Activated naive CD4-positive, alpha-beta T cell treated with anti-CD3 and anti-CD28 coated beads for 36 hours (primary cell): ENCODE measurements around the gene XIAP. TPM values are rescaled to one million over a fixed set of nuclear protein-coding genes. Genes with fewer than 3 reads are reported as not detected.
"Not testable (repeated sequence)": the region's sequence is repeated elsewhere in the genome, so short reads cannot be mapped to it uniquely, and the experiment has no call there.

Source experiments
- CTCF ChIA-PET: fragments of 350-600 bp; sonication (Branson Sonifier 250); formaldehyde crosslinking; loops from one replicate; lab custom pipeline; 2021; ENCODE audit warnings: antibody characterized with exemption; lab: Charles Lee
- DNase-seq: peaks from one replicate; pipeline ENCODE4 v3.0.0-alpha.2; 2020
- H3K27ac Mint-ChIP-seq: one replicate; pipeline ENCODE4 v1.8.0; 2021; ENCODE audit warnings: mild to moderate bottlenecking, mixed read lengths
- H3K27me3 Mint-ChIP-seq: one replicate; pipeline ENCODE4 v1.8.0; 2021; ENCODE audit warnings: low read depth, mixed read lengths
- H3K36me3 Mint-ChIP-seq: one replicate; pipeline ENCODE4 v1.8.0; 2021; ENCODE audit warnings: low read depth, mixed read lengths
- H3K4me1 Mint-ChIP-seq: one replicate; pipeline ENCODE4 v1.8.0; 2021; ENCODE audit warnings: low read depth, mixed read lengths
- H3K4me3 Mint-ChIP-seq: one replicate; pipeline ENCODE4 v1.8.0; 2021; ENCODE audit warnings: mild to moderate bottlenecking, moderate library complexity, mixed read lengths
- H3K9me3 Mint-ChIP-seq: one replicate; pipeline ENCODE4 v1.8.0; 2021; ENCODE audit warnings: mixed read lengths
- intact Hi-C: fragments of 100-400 bp; cut with micrococcal nuclease; formaldehyde crosslinking; loops from one replicate; pipeline ENCODE4 v1.15.1; 2023
- total RNA-seq, 2 experiments: library from RNA; stranded (reverse); gene quantifications; one replicate each; pipeline ENCODE4 v1.2.3, GENCODE V29; 2021

XIAP gene
- 10 to 100 TPM; 24.0 to 24.5 TPM for total RNA-seq

DNA sequence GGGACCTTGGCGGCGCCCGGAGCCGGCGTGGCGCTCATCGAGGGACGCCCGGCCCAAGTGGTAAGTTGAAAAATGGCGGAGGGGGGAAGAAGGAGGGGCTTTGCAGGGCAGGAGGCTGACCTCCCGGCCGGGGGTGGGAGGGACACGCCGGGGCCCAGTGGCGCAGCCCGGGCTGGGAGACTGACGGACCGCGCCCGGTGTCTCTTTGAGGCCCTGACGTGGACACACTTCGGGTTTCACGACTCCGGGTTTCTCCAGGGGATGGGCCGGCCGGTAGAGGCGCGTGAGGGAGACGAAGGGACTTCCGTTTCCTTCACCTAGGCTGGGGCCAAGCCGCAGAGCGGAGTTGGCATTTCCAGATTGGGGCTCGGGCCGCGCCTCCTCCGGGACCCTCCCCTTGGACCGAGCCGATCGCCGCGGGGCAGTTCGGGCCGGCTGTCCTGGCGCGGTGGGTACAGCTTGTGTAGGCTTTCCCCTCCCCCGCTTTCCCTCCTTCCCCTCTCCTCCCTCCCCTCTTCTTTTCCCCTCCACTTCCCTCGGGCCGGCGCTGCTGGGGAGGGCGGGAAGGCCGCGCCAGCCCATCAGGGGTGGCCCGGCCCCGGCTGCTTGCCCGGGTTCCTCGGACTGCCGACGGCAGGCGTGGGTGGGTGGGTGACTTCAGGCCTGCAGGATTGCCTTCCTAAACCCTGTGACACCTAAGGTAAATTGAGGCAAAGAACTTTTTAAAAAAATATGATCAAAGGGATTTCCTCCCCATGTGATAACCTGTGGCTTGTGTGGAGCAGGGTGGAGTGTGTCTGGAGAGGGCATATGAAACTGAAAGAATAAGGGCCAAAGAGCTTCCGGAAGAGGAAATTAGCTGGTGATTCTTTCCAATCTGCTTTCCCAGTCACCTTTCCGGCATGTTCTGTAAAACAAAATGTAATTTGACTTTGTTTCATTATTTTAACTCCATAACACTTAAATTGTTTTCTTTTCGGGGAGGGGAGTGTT is at the start of gene XIAP:
XIAP (plus strand) TSS at position 208 of the 993 bp plus-strand sequence. CDS start 25,610 bp downstream, outside the sequence.
- Mint-ChIP-seq H3K27me3 (peaks cover 2% of the 10 kb centered on the region), H3K27ac (peak within 1 kb of the TSS; percentile 92), H3K9me3 (no peaks in the 10 kb centered on the region), H3K4me1 (peaks cover 11% of the 10 kb centered on the region), H3K36me3 (peaks cover 2% of the 10 kb centered on the region), H3K4me3 (peak within 1 kb of the TSS; percentile 79)
- DNase-seq = peak; percentile 70
- CTCF ChIA-PET = interaction anchor here (1.5 kb wide), 1 partner anchor 27 kb away, joined by 3 read pairs; no protein-coding TSS in a partner anchor
- intact Hi-C loops = loop anchor here (1.0 to 10.0 kb wide), 5 partner anchors 19 to 487 kb away; partner anchors contain the start of gene SH2D1A

GRCh38 chrX:123814343-123814742 is 45.5 kb upstream of the XIAP start:
- intact Hi-C loops = no loop called here
- Mint-ChIP-seq H3K27me3 (no peaks in the 10 kb centered on the region), H3K27ac (no peak overlapping the region), H3K36me3 (no peaks in the 10 kb centered on the region), H3K9me3 (no peaks in the 10 kb centered on the region), H3K4me3 (no peak overlapping the region), H3K4me1 (no peaks in the 10 kb centered on the region)
- DNase-seq = no peak
- CTCF ChIA-PET = no interaction called here

- H3K4me3 Mint-ChIP-seq, H3K36me3 Mint-ChIP-seq, H3K4me1 Mint-ChIP-seq, H3K9me3 Mint-ChIP-seq, DNase-seq, intact Hi-C loops, CTCF ChIA-PET, H3K27ac Mint-ChIP-seq, H3K27me3 Mint-ChIP-seq: not testable (repeated sequence)
Measured at GRCh38 chrX:123814934-123815394, 44.9 kb upstream of the XIAP start.

DNA sequence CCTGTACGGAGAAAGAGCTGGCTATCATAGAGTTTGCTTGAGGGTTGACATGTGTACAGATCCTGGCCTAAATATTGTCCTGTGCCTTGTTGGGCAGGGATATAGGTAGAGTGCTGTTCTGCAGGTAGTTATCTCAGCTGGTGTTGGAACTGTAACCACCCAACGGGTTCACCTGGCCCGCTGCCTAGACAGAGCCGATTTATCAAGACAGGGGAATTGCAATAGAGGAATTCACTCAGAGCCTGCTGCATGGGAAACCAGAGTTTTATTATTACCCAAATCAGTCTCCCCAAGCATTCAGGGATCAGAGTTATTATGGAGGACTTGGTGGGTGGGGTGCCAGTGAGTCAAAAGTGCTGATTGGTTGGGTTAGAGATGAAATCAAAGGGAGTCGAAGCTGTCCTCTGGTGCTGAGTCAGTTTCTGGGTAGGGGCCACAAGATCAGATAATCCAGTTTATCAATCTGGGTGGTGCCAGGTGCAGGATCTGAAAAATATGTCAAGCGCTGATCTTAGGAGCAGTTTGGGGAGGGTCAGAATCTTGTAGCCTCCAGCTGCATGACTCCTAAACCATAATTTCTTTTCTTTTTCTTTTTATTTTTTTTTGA is 42.5 kb upstream of the XIAP start:
- CTCF ChIA-PET = interaction anchor here (1.1 to 1.3 kb wide), 2 partner anchors 13 to 16 kb away, joined by 3 to 7 read pairs; no protein-coding TSS in a partner anchor
- Mint-ChIP-seq H3K9me3 (no peaks in the 10 kb centered on the region), H3K4me1 (no peaks in the 10 kb centered on the region), H3K27me3 (no peaks in the 10 kb centered on the region), H3K4me3 (no peak overlapping the region), H3K36me3 (no peaks in the 10 kb centered on the region), H3K27ac (no peak overlapping the region)
- intact Hi-C loops = no loop called here
- no peak for DNase-seq

GRCh38 chrX:123818243-123818642 is 41.6 kb upstream of the XIAP start:
- intact Hi-C loops = no loop called here
- no peak overlapping the region for H3K27ac Mint-ChIP-seq
- H3K4me3 Mint-ChIP-seq = no peak overlapping the region
- H3K4me1 Mint-ChIP-seq = no peaks in the 10 kb centered on the region
- CTCF ChIA-PET = interaction anchor here (1.1 to 1.3 kb wide), 2 partner anchors 12 to 15 kb away, joined by 3 to 7 read pairs; no protein-coding TSS in a partner anchor
- no peaks in the 10 kb centered on the region for H3K27me3 Mint-ChIP-seq
- no peaks in the 10 kb centered on the region for H3K36me3 Mint-ChIP-seq
- no peak for DNase-seq
- no peaks in the 10 kb centered on the region for H3K9me3 Mint-ChIP-seq

DNA sequence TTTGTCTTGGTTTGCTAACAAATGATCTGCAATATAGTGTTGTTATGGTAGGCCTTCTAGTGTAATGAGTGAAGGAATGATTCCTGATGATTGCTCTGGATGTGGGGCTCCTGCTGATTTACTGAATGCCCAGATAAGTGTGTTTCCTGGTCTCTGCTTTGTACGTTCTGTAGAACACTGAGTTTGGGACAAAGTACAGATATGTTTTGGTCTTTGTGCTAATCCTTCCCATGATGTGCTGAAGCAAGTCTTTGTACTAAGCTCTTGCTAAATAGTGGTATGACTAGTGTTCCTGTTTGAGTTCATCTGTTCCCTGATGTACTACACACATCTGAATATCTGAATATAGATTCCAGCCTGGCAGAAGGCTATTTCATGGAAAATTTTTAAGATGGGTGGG is 36.9 kb upstream of the XIAP start:
- no peaks in the 10 kb centered on the region for H3K9me3 Mint-ChIP-seq

DNA sequence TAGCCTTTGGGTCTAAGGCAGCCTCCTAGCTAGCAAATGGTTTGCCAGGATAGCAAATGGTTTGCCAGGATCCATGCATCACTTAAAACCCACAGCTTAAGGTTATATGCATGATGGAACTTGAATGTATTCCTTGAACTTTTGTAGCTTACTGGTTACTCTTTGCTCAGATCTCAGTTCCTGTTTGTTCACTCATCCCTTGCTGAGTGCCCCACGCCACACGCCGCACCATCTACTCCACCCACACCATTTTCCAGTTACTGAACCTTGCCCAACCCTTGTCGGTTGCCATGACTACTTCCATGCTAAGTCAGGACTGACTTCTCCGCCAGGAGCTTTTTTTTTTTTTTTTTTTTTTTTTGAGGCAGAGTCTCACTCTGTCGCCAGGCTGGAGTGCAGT is 29.5 kb upstream of the XIAP start:
- intact Hi-C loops = loop anchor here (10.0 kb wide), 1 partner anchor 514 kb away; the partner anchor contains the start of gene SH2D1A
- peaks cover 4% of the 10 kb centered on the region for H3K4me1 Mint-ChIP-seq
- CTCF ChIA-PET = interaction anchor here (0.6 to 1.5 kb wide), 5 partner anchors 13 to 1301 kb away, joined by 3 to 6 read pairs (median 4); no protein-coding TSS in a partner anchor

More for the DNA sequence above, 36.9 kb upstream of the XIAP start:
- Mint-ChIP-seq H3K4me1 (no peaks in the 10 kb centered on the region), H3K4me3 (no peak overlapping the region), H3K36me3 (no peaks in the 10 kb centered on the region), H3K27me3 (no peaks in the 10 kb centered on the region), H3K27ac (no peak overlapping the region)
- DNase-seq = no peak
- intact Hi-C loops = no loop called here
- CTCF ChIA-PET = no interaction called here

DNA sequence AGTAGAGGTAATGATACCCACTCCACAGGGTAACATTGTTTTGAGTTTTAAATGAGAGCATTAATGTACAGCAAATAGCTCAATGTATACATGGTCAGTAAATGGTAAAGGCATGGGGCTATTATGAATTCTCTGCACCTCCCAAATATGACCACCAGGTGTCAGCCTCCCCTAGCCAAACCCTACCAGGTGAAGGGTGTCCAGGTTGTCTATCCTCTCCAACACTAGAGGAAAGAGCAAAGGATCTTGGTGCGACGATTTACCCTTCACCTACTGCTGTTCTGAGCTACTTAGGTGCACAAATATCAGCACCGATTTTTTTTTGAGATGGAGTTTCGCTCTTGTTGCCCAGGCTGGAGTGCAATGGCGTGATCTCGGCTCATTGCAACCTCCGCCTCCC is 26.5 kb upstream of the XIAP start:
- intact Hi-C loops = loop anchor here (1.0 to 10.0 kb wide), 5 partner anchors 51 to 511 kb away; partner anchors contain the start of gene SH2D1A
- H3K36me3 Mint-ChIP-seq = no peaks in the 10 kb centered on the region

More for the DNA sequence above, 29.5 kb upstream of the XIAP start:
- Mint-ChIP-seq H3K9me3 (no peaks in the 10 kb centered on the region), H3K36me3 (no peaks in the 10 kb centered on the region), H3K4me3 (no peak overlapping the region), H3K27me3 (peaks cover 7% of the 10 kb centered on the region), H3K27ac (no peak overlapping the region)
- DNase-seq = peak; percentile 13

GRCh38 chrX:123834116-123834515 is 25.7 kb upstream of the XIAP start:
- no peak for DNase-seq
- H3K4me3 Mint-ChIP-seq = no peak overlapping the region
- H3K9me3 Mint-ChIP-seq = no peaks in the 10 kb centered on the region
- CTCF ChIA-PET = interaction anchor here (0.6 to 2.7 kb wide), 13 partner anchors 11 to 252 kb away, joined by 3 to 12 read pairs (median 4); no protein-coding TSS in a partner anchor
- intact Hi-C loops = loop anchor here (10.0 kb wide), 1 partner anchor 511 kb away; the partner anchor contains the start of gene SH2D1A
- H3K27ac Mint-ChIP-seq = no peak overlapping the region
- peaks cover 8% of the 10 kb centered on the region for H3K4me1 Mint-ChIP-seq
- peaks cover 7% of the 10 kb centered on the region for H3K27me3 Mint-ChIP-seq
- H3K36me3 Mint-ChIP-seq = no peaks in the 10 kb centered on the region

More for the DNA sequence above, 26.5 kb upstream of the XIAP start:
- H3K9me3 Mint-ChIP-seq = no peaks in the 10 kb centered on the region
- no peak overlapping the region for H3K27ac Mint-ChIP-seq
- H3K27me3 Mint-ChIP-seq = peaks cover 7% of the 10 kb centered on the region
- peaks cover 8% of the 10 kb centered on the region for H3K4me1 Mint-ChIP-seq
- CTCF ChIA-PET = interaction anchor here (0.6 to 2.7 kb wide), 24 partner anchors 9 to 253 kb away, joined by 3 to 12 read pairs (median 4); no protein-coding TSS in a partner anchor
- no peak overlapping the region for H3K4me3 Mint-ChIP-seq
- DNase-seq = peak; percentile 71

DNA sequence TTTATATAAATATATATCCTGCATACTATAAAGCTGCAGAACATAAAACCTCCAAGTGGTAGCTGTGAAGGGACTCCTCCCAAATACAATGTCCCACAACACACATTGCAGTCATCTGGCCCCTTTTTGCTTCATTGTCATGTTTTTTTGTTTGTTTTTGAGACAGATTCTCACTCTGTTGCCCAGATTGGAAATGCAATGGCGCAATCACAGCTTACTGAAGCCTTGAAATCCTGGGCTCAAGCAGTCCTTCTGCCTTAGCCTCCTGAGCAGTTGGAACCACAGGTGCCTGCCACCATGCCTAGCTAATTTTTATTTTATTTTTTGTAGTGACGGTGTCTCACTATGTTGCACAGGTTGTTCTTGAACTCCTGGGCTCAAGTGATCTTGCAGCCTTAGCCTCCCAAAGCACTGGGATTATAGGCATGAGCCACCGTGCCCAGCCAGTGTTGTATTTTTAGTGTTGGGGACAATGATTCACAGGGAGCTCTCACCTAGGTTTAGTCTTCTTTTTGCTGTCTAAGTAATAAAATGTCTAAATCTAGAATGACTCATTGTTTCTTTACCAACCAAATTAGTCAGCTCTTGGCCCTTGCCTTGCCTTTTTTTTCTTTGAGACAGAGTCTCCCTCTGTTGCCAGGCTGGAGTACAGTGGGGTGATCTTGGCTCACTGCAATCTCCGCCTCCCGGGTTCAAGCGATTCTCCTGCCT is 24.0 kb upstream of the XIAP start:
- no peaks in the 10 kb centered on the region for H3K9me3 Mint-ChIP-seq
- intact Hi-C loops = loop anchor here (1.0 to 10.0 kb wide), 8 partner anchors 18 to 1296 kb away; partner anchors contain the start of gene SH2D1A
- no peak overlapping the region for H3K4me3 Mint-ChIP-seq
- no peaks in the 10 kb centered on the region for H3K36me3 Mint-ChIP-seq
- no peak overlapping the region for H3K27ac Mint-ChIP-seq
- DNase-seq = peak; percentile 53
- peaks cover 7% of the 10 kb centered on the region for H3K27me3 Mint-ChIP-seq
- peaks cover 4% of the 10 kb centered on the region for H3K4me1 Mint-ChIP-seq
- CTCF ChIA-PET = interaction anchor here (0.6 to 2.4 kb wide), 9 partner anchors 43 to 237 kb away, joined by 3 to 7 read pairs (median 3); no protein-coding TSS in a partner anchor

DNA sequence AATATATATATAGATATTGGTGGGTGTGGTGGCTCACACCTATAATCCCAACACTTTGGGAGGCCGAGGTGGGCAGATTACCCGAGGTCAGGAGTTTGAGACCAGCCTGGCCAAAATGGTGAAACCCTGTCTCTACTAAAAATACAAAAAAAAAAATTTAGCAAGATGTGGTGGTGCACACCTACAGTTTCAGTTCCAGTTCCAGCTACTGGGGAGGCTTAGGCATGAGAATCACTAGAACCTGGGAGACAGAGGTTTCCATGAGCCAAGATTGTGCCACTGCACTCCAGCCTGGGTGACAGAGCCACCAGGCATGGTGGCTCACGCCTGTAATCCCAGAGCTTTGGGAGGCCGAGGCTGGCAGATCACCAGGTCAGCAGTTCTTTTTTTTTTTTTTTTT is 14.7 kb upstream of the XIAP start:
- H3K4me3 Mint-ChIP-seq, H3K9me3 Mint-ChIP-seq, H3K36me3 Mint-ChIP-seq, DNase-seq, H3K4me1 Mint-ChIP-seq, H3K27me3 Mint-ChIP-seq, H3K27ac Mint-ChIP-seq, intact Hi-C loops: not testable (repeated sequence)
- CTCF ChIA-PET = interaction anchor here (1.8 kb wide), 1 partner anchor 12 kb away, joined by 5 read pairs; no protein-coding TSS in a partner anchor
